GM12872 (cell line): ENCODE results near the gene FAM47E.
A peak's percentile ranks its signal among the peaks of the same experiment; 100 is the strongest.

Source experiments
- TF ChIP-seq, protein P1 (sequence below): IDR thresholded peaks from 3 replicates; pipeline ENCODE4 v1.5.1; 2011; ENCODE audit warnings: low read depth, mild to moderate bottlenecking, low read length, moderate library complexity; ENCODE audit not compliant: insufficient read depth

Gene FAM47E, protein sequence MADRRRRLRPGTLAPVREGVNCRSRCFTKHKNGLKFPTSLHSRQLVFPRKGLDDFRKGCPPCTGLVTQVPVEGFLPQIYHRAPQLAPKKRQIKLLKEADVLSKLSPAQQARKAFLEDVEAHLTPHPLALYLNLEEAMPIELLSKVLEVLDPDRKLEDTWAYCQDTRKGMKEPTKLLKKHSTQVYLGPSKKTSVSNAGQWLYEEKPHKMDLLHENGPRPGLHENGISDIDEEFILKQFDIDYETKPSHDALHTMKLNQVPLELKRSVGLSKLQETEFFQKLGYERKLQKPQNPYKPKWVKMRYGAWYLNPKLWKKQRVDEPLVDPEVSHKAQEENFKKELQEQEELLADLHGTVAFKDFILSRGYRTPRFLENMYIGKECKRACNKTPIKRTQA

DNA sequence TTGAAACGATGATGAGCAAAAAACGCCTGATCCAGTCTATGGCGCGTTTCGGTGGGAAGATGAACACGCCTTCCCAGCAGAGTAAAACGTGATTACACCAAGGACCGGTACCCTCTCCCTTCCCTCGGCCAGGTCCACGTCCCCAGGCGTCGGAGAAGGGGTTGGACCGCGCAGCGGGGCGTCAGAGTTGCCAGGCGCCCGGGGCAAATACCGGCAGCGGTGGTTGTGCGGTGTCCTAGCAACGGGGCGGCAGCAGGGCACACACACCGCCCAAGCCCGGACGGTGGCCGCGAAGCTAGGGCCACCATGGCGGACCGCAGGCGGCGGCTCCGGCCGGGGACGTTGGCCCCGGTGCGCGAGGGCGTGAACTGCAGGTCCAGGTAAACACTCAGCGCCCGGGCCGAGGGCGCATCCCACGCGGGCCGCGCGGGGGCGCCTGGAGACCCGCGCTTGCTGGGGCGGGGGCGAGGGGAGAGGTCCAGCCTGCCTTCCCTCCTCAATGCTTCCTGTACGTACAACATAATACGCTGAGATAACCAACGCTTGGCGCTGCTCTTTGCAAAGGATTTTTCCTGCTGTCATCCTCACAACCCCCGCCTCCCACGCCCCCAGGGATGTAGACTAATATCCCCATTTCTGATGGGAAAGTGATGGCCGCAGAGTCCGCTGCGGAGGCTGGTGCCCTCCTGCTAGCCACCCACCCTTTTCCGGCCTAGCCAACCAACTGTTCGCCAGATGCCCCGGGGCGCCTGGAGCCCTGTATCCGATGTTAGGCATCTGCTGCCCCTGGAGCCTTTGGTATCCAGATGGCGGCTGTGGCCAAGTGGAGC is at the start of gene FAM47E:
Gene FAM47E, plus strand, starts transcription at position 281 of the 830 bp plus-strand sequence. Its CDS starts 26 bp downstream, at position 307.
- TF ChIP-seq, protein P1, sequence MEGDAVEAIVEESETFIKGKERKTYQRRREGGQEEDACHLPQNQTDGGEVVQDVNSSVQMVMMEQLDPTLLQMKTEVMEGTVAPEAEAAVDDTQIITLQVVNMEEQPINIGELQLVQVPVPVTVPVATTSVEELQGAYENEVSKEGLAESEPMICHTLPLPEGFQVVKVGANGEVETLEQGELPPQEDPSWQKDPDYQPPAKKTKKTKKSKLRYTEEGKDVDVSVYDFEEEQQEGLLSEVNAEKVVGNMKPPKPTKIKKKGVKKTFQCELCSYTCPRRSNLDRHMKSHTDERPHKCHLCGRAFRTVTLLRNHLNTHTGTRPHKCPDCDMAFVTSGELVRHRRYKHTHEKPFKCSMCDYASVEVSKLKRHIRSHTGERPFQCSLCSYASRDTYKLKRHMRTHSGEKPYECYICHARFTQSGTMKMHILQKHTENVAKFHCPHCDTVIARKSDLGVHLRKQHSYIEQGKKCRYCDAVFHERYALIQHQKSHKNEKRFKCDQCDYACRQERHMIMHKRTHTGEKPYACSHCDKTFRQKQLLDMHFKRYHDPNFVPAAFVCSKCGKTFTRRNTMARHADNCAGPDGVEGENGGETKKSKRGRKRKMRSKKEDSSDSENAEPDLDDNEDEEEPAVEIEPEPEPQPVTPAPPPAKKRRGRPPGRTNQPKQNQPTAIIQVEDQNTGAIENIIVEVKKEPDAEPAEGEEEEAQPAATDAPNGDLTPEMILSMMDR, result peak; percentile 27; the same call in 1 of the 3 replicates

DNA sequence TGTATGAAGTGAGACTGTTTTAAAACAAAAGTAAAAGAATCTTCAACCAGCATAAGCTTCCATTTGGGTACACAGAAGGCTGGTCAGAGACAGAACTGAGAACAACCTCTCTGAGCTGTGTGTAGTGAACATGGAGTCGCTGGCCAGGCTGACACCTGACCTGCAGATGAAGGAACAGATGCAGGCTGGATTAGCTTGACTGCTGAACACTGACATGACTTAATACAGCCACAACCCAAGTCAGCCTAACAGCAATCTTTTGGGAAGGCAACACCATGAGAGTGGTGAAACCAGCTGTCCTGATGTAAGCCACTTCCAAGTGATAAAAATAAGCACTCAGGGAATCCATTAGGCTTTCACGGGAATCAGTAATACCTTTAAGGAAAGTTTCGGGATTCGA is 48.0 kb upstream of the FAM47E start:
- TF ChIP-seq, protein P1, result no peak

DNA sequence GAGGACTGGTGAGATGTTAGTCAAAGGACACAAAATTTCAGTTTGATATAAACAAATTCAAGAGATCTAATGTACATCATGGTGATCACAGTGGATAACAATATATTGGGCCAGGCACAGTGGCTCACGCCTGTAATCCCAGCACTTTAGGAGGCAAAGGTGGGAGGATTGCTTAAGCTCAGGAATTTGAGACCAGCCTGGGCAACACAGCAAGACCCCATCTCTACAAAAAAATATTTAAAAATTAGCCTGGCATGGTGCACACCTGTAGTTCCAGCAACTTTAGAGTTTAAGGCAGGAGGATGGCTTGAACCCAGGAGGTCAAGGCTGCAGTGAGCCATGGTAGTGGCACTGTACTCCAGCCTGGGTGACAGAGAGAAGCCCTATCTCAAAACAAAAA is 46.6 kb upstream of the FAM47E start:
- TF ChIP-seq, protein P1, result no peak

DNA sequence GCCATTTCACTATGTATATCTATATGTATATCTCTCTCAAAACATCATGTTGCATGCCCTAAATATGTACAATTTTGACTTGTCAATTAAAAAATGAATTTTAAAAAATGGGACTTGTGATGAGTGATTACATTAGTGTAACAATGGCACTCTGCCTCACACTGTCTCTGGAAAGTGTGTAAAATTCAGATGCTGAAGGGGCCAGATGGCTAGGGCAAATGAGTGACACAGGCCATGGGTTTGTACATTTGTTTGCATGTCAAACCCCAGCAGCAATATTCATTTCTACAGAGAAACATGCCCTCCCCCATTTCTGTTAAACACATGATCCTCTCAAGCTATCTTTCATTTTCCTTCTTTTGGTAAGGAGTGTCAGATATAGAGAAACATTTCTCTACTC is 46.0 kb upstream of the FAM47E start:
- TF ChIP-seq, protein P1, result no peak

DNA sequence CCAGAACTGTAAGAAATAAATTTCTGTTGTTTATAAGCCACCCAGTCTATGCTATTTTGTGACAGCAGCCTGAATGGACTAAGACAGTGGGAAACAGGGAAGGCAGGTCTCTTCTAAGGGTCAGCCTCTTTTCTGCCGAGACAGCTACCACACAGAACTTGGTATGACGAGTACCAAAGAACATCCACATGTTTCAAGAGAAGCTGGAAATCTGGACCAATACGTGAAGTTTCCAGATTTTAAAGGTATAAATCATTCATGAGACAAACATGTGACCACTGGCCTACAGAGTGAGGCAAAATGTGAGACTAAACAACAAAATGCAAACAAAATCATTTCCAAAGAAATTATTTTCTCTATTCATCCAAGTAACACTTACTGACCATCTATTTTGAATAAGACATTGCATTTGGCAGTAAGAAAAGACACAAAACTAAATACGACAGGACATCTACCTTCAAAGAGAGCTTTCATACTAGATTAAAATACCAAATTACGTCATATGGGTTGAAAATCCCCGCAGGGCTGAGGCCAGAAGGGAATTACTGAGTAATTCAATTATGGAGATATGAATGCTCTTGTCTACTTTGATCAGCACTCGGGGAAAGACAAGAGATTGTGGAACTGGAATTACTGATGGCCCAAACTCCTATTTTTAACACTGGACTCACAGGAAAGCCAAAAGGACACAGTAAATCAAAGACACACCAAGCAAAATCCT is 45.1 kb upstream of the FAM47E start:
- TF ChIP-seq, protein P1, result no peak

DNA sequence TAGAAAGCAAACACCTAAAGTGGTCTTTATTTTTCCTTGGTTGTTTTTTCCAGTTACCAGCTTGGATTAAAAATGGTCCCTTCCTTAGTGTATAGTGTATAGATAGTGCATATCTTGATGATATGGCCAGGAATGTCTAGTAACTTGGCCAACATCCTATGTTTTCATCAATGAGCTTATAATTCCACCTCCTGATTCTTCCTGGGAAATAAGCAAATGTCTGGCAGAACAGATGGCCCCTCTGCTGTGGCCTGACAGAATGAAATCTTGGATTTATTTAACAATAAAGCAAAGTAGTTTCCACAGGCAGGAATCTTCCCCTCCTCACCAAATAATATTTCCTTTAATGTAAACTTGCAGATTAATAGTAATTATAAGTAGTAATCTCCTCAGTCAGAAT is 44.0 kb upstream of the FAM47E start:
- TF ChIP-seq, protein P1, result no peak
